Liver (tissue), 3 donors: ENCODE measurements around the gene UHRF2.

ENCODE experiments used
- CTCF ChIP-seq: fragments of 150-350 bp; IDR thresholded peaks from 2 replicates; pipeline ENCODE4 v1.5.1; 2017; ENCODE audit warnings: improper control_type of control experiment, low read depth, low read length; ENCODE audit not compliant: missing input control
- RAD21 ChIP-seq, 2 donors: IDR thresholded peaks; 2 replicates each; pipeline ENCODE4 v1.6.1; 2016; ENCODE audit warnings: antibody characterized with exemption in 2 of 2, mild to moderate bottlenecking in 2 of 2
- TAF1 ChIP-seq: conservative IDR thresholded peaks from 2 replicates; pipeline ENCODE4 v1.6.1; 2016; ENCODE audit warnings: antibody characterized with exemption, mild to moderate bottlenecking
- YY1 ChIP-seq: IDR thresholded peaks from 2 replicates; pipeline ENCODE4 v1.6.1; 2016; ENCODE audit warnings: antibody characterized with exemption, mild to moderate bottlenecking
- donor health status: healthy.
- donor health status: healthy.

DNA sequence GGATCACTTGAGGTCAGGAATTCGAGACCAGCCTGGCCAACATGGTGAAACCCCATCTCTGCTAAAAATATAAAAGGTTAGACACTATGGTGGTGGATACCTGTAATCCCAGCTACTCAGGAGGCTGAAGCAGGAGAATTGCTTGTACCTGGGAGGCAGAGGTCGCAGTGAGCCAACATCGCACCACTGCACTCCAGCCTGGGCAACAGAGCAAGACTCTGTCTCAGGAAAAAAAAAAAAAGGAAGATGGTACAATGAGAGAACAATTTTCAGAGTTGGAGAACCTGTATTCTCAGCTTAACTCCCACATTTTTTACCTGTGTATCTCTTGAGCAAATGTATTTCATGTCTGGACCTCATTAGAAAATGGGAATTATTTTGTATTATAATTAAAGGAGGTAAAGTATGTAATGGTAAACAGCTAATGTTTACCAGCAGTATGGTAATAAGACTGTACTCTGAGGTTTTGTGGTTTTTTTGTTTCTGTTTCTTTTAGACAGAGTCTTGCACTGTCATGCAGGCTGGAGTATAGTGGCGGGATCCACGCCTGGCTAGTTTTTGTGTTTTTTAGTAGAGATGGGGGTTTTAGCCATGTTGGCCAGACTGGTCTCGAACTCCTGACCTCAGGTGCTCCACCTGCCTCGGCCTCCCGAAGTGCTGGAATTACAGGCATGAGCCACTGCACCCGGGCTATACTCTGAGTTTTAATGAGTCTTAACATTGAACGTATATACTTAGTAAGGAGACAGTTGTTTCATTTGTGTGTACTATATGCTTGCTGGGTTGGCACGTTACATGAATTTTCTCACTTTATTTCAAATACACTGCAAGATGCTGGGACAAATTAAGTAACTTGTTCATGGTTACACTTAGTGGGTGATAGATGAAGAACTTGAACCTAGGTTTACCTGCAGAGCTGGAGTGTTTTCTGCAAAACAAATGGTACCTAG is 16.2 kb downstream of the UHRF2 start:
- TF ChIP-seq CTCF = no peak
- no peak for TF ChIP-seq YY1
- TF ChIP-seq RAD21 (IDR thresholded peaks at IDR 0.05) = no peak
- no peak for TF ChIP-seq TAF1
